B cell (primary cell): ENCODE measurements around the gene C17orf67. TPM values are rescaled to one million over a fixed set of nuclear protein-coding genes. Genes with fewer than 3 reads are reported as not detected.

Source experiments
- ATAC-seq: fragments of 200-7000 bp; cut with Tn5 transposase; one replicate; pipeline ENCODE4 v1.10.0; 2021; ENCODE audit warnings: low read depth, mild to moderate bottlenecking, moderate number of reproducible peaks, moderate library complexity
- CTCF ChIA-PET: fragments of 350-600 bp; sonication (Branson Sonifier 250); formaldehyde crosslinking; loops from one replicate; lab custom pipeline; 2021; ENCODE audit warnings: antibody characterized with exemption, inconsistent platforms; lab: Charles Lee
- POLR2A ChIA-PET: fragments of 350-600 bp; sonication (Branson Sonifier 250); formaldehyde crosslinking; loops from one replicate; lab custom pipeline; 2021; ENCODE audit warnings: antibody characterized with exemption; lab: Charles Lee
- DNase-seq: peaks from one replicate; pipeline ENCODE4 v3.0.0; 2013
- H2AFZ ChIP-seq: 2 replicates; pipeline ENCODE4 v1.6.1; 2012; ENCODE audit warnings: mild to moderate bottlenecking, low read depth, low read length; ENCODE audit not compliant: insufficient read depth, poor library complexity, severe bottlenecking
- H3K27ac ChIP-seq, 2 donors: 1 replicate in 1 of 2; 2 replicates in 1 of 2; pipeline ENCODE4 v1.5.1; 2012 to 2013; ENCODE audit warnings: low read length in 2 of 2, mild to moderate bottlenecking in 2 of 2, moderate library complexity in 1 of 2
- H3K27me3 ChIP-seq, 4 experiments: fragments of 200-600 bp in 1 of 4; sonication (generic) in 1 of 4; replicated peaks in 1 of 4; 1 replicate in 2 of 4; 2 replicates in 2 of 4; pipeline versions ENCODE4 v1.6.1 to v1.7.0; 2013 to 2016; ENCODE audit warnings: low read length in 3 of 4, mild to moderate bottlenecking in 2 of 4, mixed read lengths in 1 of 4, moderate library complexity in 1 of 4; ENCODE audit not compliant: insufficient read depth in 4 of 4, control insufficient read depth in 3 of 4; ENCODE audit errors: control extremely low read depth in 1 of 4
- H3K36me3 ChIP-seq, 2 experiments: replicated peaks in 1 of 2; 1 replicate in 1 of 2; 2 replicates in 1 of 2; pipeline versions ENCODE4 v1.6.1 to v1.7.1; 2013; ENCODE audit warnings: low read length in 1 of 2; ENCODE audit not compliant: insufficient read depth in 2 of 2, control insufficient read depth in 1 of 2; ENCODE audit errors: control extremely low read depth in 1 of 2, extremely low read depth in 1 of 2
- H3K4me1 ChIP-seq, 2 donors: fragments of 200-600 bp in 1 of 2; sonication (generic) in 1 of 2; 1 replicate in 1 of 2; 2 replicates in 1 of 2; pipeline versions ENCODE4 v1.5.1 to v1.6.1; 2013 to 2017; ENCODE audit warnings: low read length in 2 of 2; ENCODE audit not compliant: control insufficient read depth in 2 of 2, insufficient read depth in 2 of 2
- H3K4me2 ChIP-seq: replicated peaks from 2 replicates; pipeline ENCODE3; 2012; ENCODE audit warnings: mild to moderate bottlenecking, low read depth, low read length; ENCODE audit not compliant: poor library complexity, severe bottlenecking
- H3K4me3 ChIP-seq, 5 experiments: fragments of 200-600 bp in 1 of 5; sonication (generic) in 1 of 5; 1 replicate in 3 of 5; 2 replicates in 2 of 5; pipeline versions ENCODE4 v1.5.1 to v1.7.0; 2011 to 2016; ENCODE audit warnings: low read length in 4 of 5, mild to moderate bottlenecking in 4 of 5, low read depth in 2 of 5, control low read depth in 1 of 5, moderate library complexity in 1 of 5; ENCODE audit not compliant: insufficient read depth in 1 of 5; ENCODE audit errors: control extremely low read depth in 1 of 5, extremely low read depth in 1 of 5
- H3K79me2 ChIP-seq: fragments of 200-600 bp; sonication (generic); one replicate; pipeline ENCODE4 v1.6.0; 2016; ENCODE audit warnings: low read length; ENCODE audit not compliant: control insufficient read depth, insufficient read depth
- H3K9ac ChIP-seq: fragments of 200-600 bp; sonication (generic); 2 replicates; pipeline ENCODE4 v1.6.1; 2017; ENCODE audit warnings: mild to moderate bottlenecking, low read length, moderate library complexity
- H3K9me3 ChIP-seq, 3 donors: one replicate each; pipeline versions ENCODE4 v1.6.1 to v1.7.1; 2013; ENCODE audit warnings: low read length in 2 of 3; ENCODE audit not compliant: control insufficient read depth in 2 of 3, insufficient read depth in 1 of 3; ENCODE audit errors: control extremely low read depth in 1 of 3
- H4K20me1 ChIP-seq: 2 replicates; pipeline ENCODE4 v1.6.0; 2012; ENCODE audit warnings: mild to moderate bottlenecking, low read length; ENCODE audit not compliant: insufficient read depth, control insufficient read depth, poor library complexity, severe bottlenecking
- H3K27ac Mint-ChIP-seq: one replicate; pipeline ENCODE4 v1.8.0; 2021; ENCODE audit warnings: mixed read lengths
- H3K27me3 Mint-ChIP-seq: one replicate; pipeline ENCODE4 v1.8.0; 2021; ENCODE audit warnings: mixed read lengths
- H3K4me1 Mint-ChIP-seq: one replicate; pipeline ENCODE4 v1.8.0; 2021; ENCODE audit warnings: mixed read lengths
- H3K4me3 Mint-ChIP-seq: one replicate; pipeline ENCODE4 v1.8.0; 2021; ENCODE audit warnings: mixed read lengths
- H3K9me3 Mint-ChIP-seq: one replicate; pipeline ENCODE4 v1.8.0; 2022; ENCODE audit warnings: mixed read lengths; ENCODE audit not compliant: insufficient read depth
- EZH2 ChIP-seq: IDR thresholded peaks from 2 replicates; pipeline ENCODE4 v1.6.1; 2012; ENCODE audit warnings: borderline replicate concordance, low read depth, mild to moderate bottlenecking, moderate library complexity, low read length; ENCODE audit not compliant: insufficient read depth, poor library complexity, severe bottlenecking
- WGBS: methylation state at CpG from one replicate; pipeline ENCODE4 v1.1.5; 2013; ENCODE audit warnings: missing lambda C conversion rate; ENCODE audit not compliant: insufficient coverage; 5-methylcytosine and 5-hydroxymethylcytosine counted together
- intact Hi-C: fragments of 100-400 bp; cut with micrococcal nuclease; formaldehyde crosslinking; loops from one replicate; pipeline ENCODE4 v1.10.0; 2022
- polyA plus RNA-seq: library from polyadenylated mRNA; depleted of rRNA; stranded (reverse); fragments of >200 nt; gene quantifications from 2 replicates; pipeline ENCODE4 v1.2.3, GENCODE V29; 2012
- total RNA-seq, 2 donors: library from RNA; stranded (reverse); fragments of 120-200 nt in 1 of 2; gene quantifications; 1 replicate in 1 of 2; 2 replicates in 1 of 2; pipeline versions ENCODE4 v1.2.3 to v1.2.4, GENCODE V29; 2013 to 2022
- TF ChIP-seq, protein P1 (sequence below): fragments of 200-600 bp; IDR thresholded peaks from one replicate; pipeline ENCODE4 v1.8.0; 2022; ENCODE audit warnings: antibody characterized with exemption, mild to moderate bottlenecking

The C17orf67 gene
- total and polyA plus RNA-seq, 2 donors (not counting 1 experiment from before 2014, with no cell fraction given), result 5.0 to 10.0 TPM

DNA sequence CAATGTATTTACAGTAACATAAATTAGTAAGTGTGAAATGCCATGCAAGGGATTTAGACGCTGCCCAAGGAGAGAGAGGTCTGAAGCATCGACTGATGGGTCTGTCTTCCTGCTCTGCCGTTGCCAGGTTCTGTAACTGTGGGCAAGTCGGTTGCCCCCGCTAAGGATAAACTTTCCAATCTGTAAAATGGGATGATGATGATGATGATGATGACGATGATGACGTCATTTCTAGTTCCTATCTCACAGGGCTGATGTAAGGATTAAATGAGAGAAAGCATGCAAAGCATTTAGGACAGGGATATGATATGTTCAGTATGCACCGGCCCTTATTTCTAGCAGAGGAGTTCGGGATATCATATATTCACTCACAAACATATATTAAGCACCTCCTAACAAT, 54.8 kb downstream of the C17orf67 start:
- ATAC-seq (no peak), DNase-seq (no peak)
- peaks cover 0 to 20% (median 4%) of the 10 kb centered on the region in 4 experiments for H3K27me3 ChIP-seq
- intact Hi-C loops, result no loop called here
- H3K9me3 ChIP-seq, result no peaks in the 10 kb centered on the region
- H3K4me3 ChIP-seq, result no peak overlapping the region
- H3K27me3 Mint-ChIP-seq, result peaks cover 42% of the 10 kb centered on the region
- H3K9ac ChIP-seq, result no peak overlapping the region
- no peak overlapping the region for H3K27ac ChIP-seq
- TF ChIP-seq, protein P1, sequence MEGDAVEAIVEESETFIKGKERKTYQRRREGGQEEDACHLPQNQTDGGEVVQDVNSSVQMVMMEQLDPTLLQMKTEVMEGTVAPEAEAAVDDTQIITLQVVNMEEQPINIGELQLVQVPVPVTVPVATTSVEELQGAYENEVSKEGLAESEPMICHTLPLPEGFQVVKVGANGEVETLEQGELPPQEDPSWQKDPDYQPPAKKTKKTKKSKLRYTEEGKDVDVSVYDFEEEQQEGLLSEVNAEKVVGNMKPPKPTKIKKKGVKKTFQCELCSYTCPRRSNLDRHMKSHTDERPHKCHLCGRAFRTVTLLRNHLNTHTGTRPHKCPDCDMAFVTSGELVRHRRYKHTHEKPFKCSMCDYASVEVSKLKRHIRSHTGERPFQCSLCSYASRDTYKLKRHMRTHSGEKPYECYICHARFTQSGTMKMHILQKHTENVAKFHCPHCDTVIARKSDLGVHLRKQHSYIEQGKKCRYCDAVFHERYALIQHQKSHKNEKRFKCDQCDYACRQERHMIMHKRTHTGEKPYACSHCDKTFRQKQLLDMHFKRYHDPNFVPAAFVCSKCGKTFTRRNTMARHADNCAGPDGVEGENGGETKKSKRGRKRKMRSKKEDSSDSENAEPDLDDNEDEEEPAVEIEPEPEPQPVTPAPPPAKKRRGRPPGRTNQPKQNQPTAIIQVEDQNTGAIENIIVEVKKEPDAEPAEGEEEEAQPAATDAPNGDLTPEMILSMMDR, result no peak
- no peak for TF ChIP-seq EZH2
- H2AFZ ChIP-seq, result no peak overlapping the region
- CTCF ChIA-PET, result interaction anchor here (1.8 to 4.1 kb wide), 4 partner anchors 8 to 186 kb away, joined by 7 to 36 read pairs (median 14); partner anchors contain the start of gene NOG
- no peaks in the 10 kb centered on the region for H3K36me3 ChIP-seq
- 77% methylated on average over 6 of the region's 9 CpGs for WGBS
- POLR2A ChIA-PET, result no interaction called here
- no peak overlapping the region for H3K27ac Mint-ChIP-seq
- H3K79me2 ChIP-seq, result no peaks in the 10 kb centered on the region
- H3K4me1 Mint-ChIP-seq, result peaks cover 12% of the 10 kb centered on the region
- peaks cover 12% of the 10 kb centered on the region in 2 donors for H3K4me1 ChIP-seq
- H3K4me3 Mint-ChIP-seq, result peak overlapping the region; percentile 48
- H3K4me2 ChIP-seq, result no peak overlapping the region
- H3K9me3 Mint-ChIP-seq, result no peaks in the 10 kb centered on the region
- H4K20me1 ChIP-seq, result no peaks in the 10 kb centered on the region

GRCh38 chr17:56777859-56778258, 55.9 kb downstream of the C17orf67 start:
- WGBS, result 19% methylated on average over 2 of the region's 7 CpGs
- H3K27ac Mint-ChIP-seq, result no peak overlapping the region
- H3K36me3 ChIP-seq, result no peaks in the 10 kb centered on the region

More at GRCh38 chr17:56777859-56778258, 55.9 kb downstream of the C17orf67 start:
- Histone ChIP-seq H4K20me1 (no peaks in the 10 kb centered on the region), H3K27me3 (peaks cover 0 to 20% (median 4%) of the 10 kb centered on the region in 4 experiments), H2AFZ (no peak overlapping the region), H3K79me2 (no peaks in the 10 kb centered on the region), H3K4me1 (peaks cover 12% of the 10 kb centered on the region in 2 donors), H3K9ac (no peak overlapping the region), H3K4me3 (no peak overlapping the region), H3K27ac (no peak overlapping the region), H3K9me3 (no peaks in the 10 kb centered on the region), H3K4me2 (no peak overlapping the region)
- intact Hi-C loops, result no loop called here
- ATAC-seq (no peak), DNase-seq (no peak)
- no peak for TF ChIP-seq EZH2
- TF ChIP-seq, protein P1, result no peak
- ChIA-PET CTCF (interaction anchor here (1.2 kb wide), 1 partner anchor 13 kb away, joined by 3 read pairs; no protein-coding TSS in a partner anchor), POLR2A (no interaction called here)
- no peak overlapping the region for H3K4me3 Mint-ChIP-seq
- no peaks in the 10 kb centered on the region for H3K9me3 Mint-ChIP-seq
- peaks cover 12% of the 10 kb centered on the region for H3K4me1 Mint-ChIP-seq
- peaks cover 42% of the 10 kb centered on the region for H3K27me3 Mint-ChIP-seq
